ENCODE results near the gene ARHGEF37.
"Not testable (repeated sequence)": the region's sequence is repeated elsewhere in the genome, so short reads cannot be mapped to it uniquely, and the experiment has no call there.

ARHGEF37 gene

DNA sequence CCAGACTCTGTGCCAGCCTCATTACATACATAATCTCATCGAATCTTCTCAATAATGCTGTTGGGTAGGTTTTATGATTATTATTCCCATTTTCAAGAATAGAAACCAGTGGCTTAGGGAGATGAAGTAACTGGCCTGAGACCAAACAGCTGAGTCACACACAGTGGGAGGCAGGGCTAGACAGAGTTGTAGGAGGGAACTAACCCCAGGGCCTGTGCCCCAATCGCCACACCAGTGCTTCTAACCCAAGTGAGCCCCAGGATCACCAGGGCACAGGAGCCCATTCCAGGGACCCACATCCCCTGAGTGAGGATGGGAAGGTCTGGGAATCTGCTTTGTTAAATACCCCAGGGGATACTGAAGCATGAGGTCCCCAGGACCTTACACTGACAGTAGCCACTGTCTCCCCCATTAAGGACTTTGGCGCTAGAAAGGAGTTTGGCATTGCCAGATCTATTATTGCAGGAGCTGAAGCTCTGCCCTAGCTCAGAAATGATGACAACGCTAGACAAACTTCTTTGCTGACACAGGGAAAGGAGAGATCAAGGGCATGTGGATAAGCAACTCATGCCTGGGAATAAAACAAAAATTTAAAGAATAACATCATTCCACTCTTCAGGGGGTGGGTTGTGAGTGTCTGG is 85.0 kb downstream of the ARHGEF37 start:
- H3K9me3 ChIP-seq (ENCODE audit: control insufficient read depth, insufficient read depth, low read length) = peaks cover 4% of the 10 kb centered on the region; the same call in 1 of the 2 replicates
- H3K27ac ChIP-seq (ENCODE audit: low read depth, low read length) = no peak overlapping the region
- no peak overlapping the region for H3K4me3 ChIP-seq (ENCODE audit: low read depth, low read length)
- H3K36me3 ChIP-seq (ENCODE audit: control insufficient read depth, insufficient read depth, low read length) = no peaks in the 10 kb centered on the region
- no peak overlapping the region for H3K9ac ChIP-seq (ENCODE audit: low read depth, low read length)
- H3K4me1 ChIP-seq (ENCODE audit: control insufficient read depth, insufficient read depth, low read length) = no peaks in the 10 kb centered on the region
- no peaks in the 10 kb centered on the region for H3K27me3 ChIP-seq (ENCODE audit: control insufficient read depth, insufficient read depth, low read length)

DNA sequence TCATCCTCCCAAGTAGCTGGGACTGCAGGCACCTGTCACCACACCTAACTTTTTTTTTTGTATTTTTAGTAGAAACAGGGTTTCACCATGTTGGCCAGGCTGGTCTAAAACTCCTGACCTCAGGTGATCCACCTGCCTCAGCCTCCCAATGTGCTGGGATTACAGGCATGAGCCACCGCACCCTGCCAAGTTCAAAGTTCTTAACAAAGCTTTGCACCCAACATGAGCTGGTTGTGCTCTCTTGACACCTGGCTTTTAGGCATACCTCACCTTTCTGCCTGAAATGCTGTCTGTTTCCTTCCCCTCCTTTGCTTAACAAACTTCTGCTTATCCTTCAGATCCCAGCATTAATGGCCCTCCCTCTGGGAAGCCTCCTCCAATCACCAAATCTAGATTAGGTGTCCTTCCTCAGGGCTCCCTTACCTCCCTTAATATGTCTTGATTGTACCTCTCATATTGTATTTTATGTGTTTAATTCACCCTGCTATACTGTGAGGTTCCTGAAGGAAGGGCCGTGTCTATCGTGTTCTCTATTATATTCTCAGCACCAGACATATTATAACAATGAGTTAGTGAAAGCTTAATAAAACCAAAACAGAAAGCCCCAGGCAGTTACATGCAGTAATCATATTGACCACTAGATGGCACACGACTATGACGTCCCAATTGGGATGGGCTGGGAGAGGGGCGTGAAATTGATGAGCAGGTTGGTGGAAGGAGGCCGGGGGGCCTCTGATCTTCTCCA is 86.0 kb downstream of the ARHGEF37 start:
- H3K36me3 ChIP-seq (ENCODE audit: control insufficient read depth, insufficient read depth, low read length) = no peaks in the 10 kb centered on the region
- no peak overlapping the region for H3K27ac ChIP-seq (ENCODE audit: low read depth, low read length)
- no peak overlapping the region for H3K4me3 ChIP-seq (ENCODE audit: low read depth, low read length)
- no peaks in the 10 kb centered on the region for H3K27me3 ChIP-seq (ENCODE audit: control insufficient read depth, insufficient read depth, low read length)
- no peaks in the 10 kb centered on the region for H3K4me1 ChIP-seq (ENCODE audit: control insufficient read depth, insufficient read depth, low read length)
- no peak overlapping the region for H3K9ac ChIP-seq (ENCODE audit: low read depth, low read length)
- peaks cover 10% of the 10 kb centered on the region; the same call in 1 of the 2 replicates for H3K9me3 ChIP-seq (ENCODE audit: control insufficient read depth, insufficient read depth, low read length)

DNA sequence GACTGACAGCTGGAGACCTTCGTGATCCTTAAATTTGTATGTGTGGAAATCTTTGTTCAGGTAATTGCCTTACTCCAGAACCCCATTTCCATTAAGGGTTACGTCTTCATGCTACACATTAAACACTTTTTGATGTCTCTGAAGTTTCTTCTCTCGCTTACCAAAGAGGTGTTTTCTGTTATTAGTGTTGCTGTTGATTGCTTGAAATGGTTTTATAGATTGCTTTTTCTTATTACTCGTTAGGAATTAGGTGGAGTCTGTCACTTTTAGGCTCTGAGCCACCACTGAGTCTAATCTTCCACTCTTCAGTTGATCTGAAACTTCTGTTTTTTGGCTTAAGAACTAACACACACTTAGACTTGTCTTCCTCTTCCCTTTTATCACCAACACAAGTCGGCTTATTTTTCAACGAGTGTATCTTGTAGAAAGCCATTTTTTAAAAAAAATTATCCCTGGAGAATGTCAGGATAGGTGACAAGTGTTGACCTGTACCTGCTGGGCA is 86.6 kb downstream of the ARHGEF37 start:
- H3K9me3 ChIP-seq (ENCODE audit: control insufficient read depth, insufficient read depth, low read length) = peaks cover 10% of the 10 kb centered on the region; the same call in 1 of the 2 replicates
- H3K36me3 ChIP-seq (ENCODE audit: control insufficient read depth, insufficient read depth, low read length) = no peaks in the 10 kb centered on the region
- H3K9ac ChIP-seq (ENCODE audit: low read depth, low read length) = no peak overlapping the region
- H3K4me1 ChIP-seq (ENCODE audit: control insufficient read depth, insufficient read depth, low read length) = no peaks in the 10 kb centered on the region
- no peaks in the 10 kb centered on the region for H3K27me3 ChIP-seq (ENCODE audit: control insufficient read depth, insufficient read depth, low read length)
- H3K27ac ChIP-seq (ENCODE audit: low read depth, low read length) = no peak overlapping the region
- H3K4me3 ChIP-seq (ENCODE audit: low read depth, low read length) = no peak overlapping the region

DNA sequence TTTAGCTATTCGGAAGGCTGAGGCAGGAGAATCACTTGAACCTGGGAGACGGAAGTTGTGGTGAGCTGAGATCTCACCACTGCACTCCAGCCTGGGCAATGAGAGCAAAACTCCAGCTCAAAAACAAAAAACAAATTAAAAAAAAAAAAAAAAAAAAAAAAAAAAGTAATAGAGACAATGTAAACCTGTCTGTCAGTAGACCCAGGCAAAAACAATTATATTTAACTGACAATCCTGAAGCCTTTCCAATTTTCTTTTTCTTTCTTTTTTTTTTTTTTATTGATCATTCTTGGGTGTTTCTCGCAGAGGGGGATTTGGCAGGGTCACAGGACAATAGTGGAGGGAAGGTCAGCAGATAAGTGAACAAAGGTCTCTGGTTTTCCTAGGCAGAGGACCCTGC is 88.0 kb downstream of the ARHGEF37 start:
- H3K27me3 ChIP-seq (ENCODE audit: control insufficient read depth, insufficient read depth, low read length); H3K4me3 ChIP-seq (ENCODE audit: low read depth, low read length); H3K4me1 ChIP-seq (ENCODE audit: control insufficient read depth, insufficient read depth, low read length); H3K27ac ChIP-seq (ENCODE audit: low read depth, low read length); H3K9ac ChIP-seq (ENCODE audit: low read depth, low read length); H3K36me3 ChIP-seq (ENCODE audit: control insufficient read depth, insufficient read depth, low read length): not testable (repeated sequence)
- H3K9me3 ChIP-seq (ENCODE audit: control insufficient read depth, insufficient read depth, low read length) = peaks cover 10% of the 10 kb centered on the region; the same call in 1 of the 2 replicates

DNA sequence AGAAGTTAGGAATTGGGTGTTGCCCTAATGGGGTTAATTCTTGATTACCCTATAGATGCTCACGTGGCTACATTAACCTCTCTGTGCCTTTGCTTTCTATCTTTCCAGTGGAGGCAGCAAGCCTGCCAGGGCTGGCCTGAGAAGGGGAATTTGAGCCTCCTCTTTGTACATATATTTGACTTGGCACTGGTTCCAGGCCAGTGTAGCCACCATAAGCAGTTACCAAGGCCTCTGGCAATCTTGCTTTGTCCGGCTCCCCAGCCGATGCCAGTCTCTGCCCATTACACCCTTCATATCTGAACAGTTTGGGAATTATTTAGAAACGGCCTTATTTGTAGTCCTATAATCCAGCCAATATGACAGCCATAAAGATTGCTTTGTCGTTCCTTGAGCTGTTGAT is 90.2 kb downstream of the ARHGEF37 start:
- no peak overlapping the region for H3K9ac ChIP-seq (ENCODE audit: low read depth, low read length)

DNA sequence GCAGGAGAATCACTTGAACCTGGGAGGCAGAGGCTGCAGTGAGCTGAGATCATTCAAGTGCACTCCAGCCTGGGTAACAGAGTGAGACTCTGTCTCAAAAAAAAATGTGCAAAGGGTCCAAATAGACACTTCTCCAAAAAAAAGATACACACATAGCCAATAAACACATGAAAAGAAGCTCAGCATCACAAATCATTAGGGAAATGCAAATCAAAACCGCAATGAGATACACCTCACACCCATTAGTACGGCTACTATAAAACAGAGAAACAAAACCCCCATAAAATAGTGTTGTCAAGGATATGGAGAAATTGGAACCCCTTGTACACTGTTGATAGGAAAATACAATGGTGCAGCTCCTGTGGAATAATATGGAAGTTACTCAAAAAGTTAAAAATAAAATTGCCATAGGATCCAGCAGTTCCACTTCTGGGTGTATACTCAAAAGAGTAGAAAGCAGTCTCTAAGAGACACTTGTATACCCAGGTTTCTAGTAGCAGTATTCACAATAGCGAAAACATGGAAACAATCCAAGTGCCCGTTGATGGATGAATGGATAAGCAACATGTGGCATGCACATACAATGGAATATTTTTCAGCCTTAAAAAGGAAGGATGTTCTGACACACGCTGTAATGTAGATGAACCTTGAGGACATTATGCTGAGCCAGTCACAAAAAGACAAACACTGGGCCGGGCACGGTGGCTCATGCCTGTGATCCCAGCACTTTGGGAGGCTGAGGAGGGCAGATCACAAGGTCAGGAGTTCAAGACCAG is 91.6 kb downstream of the ARHGEF37 start:
- no peak overlapping the region for H3K4me3 ChIP-seq (ENCODE audit: low read depth, low read length)
- no peak overlapping the region for H3K27ac ChIP-seq (ENCODE audit: low read depth, low read length)
- H3K9me3 ChIP-seq (ENCODE audit: control insufficient read depth, insufficient read depth, low read length) = peaks cover 10% of the 10 kb centered on the region; the same call in 1 of the 2 replicates
- no peak overlapping the region for H3K9ac ChIP-seq (ENCODE audit: low read depth, low read length)
- H3K27me3 ChIP-seq (ENCODE audit: control insufficient read depth, insufficient read depth, low read length) = no peaks in the 10 kb centered on the region
- no peaks in the 10 kb centered on the region for H3K36me3 ChIP-seq (ENCODE audit: control insufficient read depth, insufficient read depth, low read length)
- no peaks in the 10 kb centered on the region for H3K4me1 ChIP-seq (ENCODE audit: control insufficient read depth, insufficient read depth, low read length)

More for the DNA sequence above, 90.2 kb downstream of the ARHGEF37 start:
- Histone ChIP-seq H3K4me1 (ENCODE audit: control insufficient read depth, insufficient read depth, low read length) (no peaks in the 10 kb centered on the region), H3K27ac (ENCODE audit: low read depth, low read length) (no peak overlapping the region), H3K4me3 (ENCODE audit: low read depth, low read length) (no peak overlapping the region), H3K27me3 (ENCODE audit: control insufficient read depth, insufficient read depth, low read length) (no peaks in the 10 kb centered on the region), H3K9me3 (ENCODE audit: control insufficient read depth, insufficient read depth, low read length) (peaks cover 10% of the 10 kb centered on the region; the same call in 1 of the 2 replicates), H3K36me3 (ENCODE audit: control insufficient read depth, insufficient read depth, low read length) (no peaks in the 10 kb centered on the region)

DNA sequence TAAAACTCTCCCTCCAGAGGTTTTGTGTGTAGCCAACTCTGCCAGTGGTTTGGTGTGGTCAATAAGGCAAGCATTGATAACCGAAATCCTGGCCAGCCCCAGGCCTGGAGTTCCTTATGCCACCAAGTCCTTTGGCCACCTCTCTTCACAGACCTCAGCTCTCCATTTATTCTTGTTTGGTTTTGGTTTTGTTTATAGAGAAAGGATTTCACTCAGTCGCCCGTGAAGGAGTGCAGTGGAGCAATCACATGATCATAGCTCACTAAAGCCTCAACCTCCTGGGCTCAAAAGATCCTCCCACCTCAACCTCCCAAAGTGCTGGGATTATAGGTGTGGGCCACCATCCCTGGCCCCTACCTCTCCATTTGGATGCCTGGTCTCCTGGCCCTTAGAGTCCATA is 93.4 kb downstream of the ARHGEF37 start:
- no peak overlapping the region for H3K4me3 ChIP-seq (ENCODE audit: low read depth, low read length)
- H3K4me1 ChIP-seq (ENCODE audit: control insufficient read depth, insufficient read depth, low read length) = no peaks in the 10 kb centered on the region

DNA sequence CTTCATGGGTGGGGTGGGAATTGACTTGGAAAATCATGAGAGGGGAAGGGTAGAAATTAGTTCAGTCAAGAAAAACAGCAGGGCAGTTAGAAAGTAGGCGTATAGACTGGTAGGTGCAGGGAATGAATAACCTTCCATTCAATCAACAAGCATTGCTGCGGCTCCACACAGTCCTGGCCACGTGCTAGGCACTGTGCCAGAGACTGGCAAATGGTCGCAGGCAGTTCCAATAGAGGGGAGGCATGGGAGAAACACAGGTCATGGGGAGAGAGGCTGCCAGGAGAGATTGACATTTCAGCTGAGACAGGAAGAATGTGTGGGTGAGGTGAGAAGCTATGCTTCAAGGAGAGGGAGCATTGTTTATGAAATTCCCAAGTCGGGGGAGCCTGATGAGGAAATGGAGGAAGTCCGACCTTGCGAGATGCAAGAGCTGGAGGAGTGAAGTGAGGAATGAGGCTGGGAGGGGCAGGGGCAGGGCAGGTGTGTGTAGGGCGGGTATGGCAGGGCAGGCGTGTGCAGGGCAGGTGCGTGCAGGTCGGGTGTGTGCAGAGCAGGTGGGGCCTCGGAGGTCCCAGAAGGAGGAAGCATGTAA is 94.4 kb downstream of the ARHGEF37 start:
- H3K4me3 ChIP-seq (ENCODE audit: low read depth, low read length) = no peak overlapping the region
- no peaks in the 10 kb centered on the region for H3K27me3 ChIP-seq (ENCODE audit: control insufficient read depth, insufficient read depth, low read length)
- no peaks in the 10 kb centered on the region for H3K4me1 ChIP-seq (ENCODE audit: control insufficient read depth, insufficient read depth, low read length)
- H3K9me3 ChIP-seq (ENCODE audit: control insufficient read depth, insufficient read depth, low read length) = peaks cover 7% of the 10 kb centered on the region; the same call in 1 of the 2 replicates
- no peak overlapping the region for H3K9ac ChIP-seq (ENCODE audit: low read depth, low read length)
- no peak overlapping the region for H3K27ac ChIP-seq (ENCODE audit: low read depth, low read length)
- no peaks in the 10 kb centered on the region for H3K36me3 ChIP-seq (ENCODE audit: control insufficient read depth, insufficient read depth, low read length)

More for the DNA sequence above, 93.4 kb downstream of the ARHGEF37 start:
- H3K9ac ChIP-seq (ENCODE audit: low read depth, low read length) = no peak overlapping the region
- no peaks in the 10 kb centered on the region for H3K36me3 ChIP-seq (ENCODE audit: control insufficient read depth, insufficient read depth, low read length)
- peaks cover 7% of the 10 kb centered on the region; the same call in 1 of the 2 replicates for H3K9me3 ChIP-seq (ENCODE audit: control insufficient read depth, insufficient read depth, low read length)
- no peaks in the 10 kb centered on the region for H3K27me3 ChIP-seq (ENCODE audit: control insufficient read depth, insufficient read depth, low read length)
- no peak overlapping the region for H3K27ac ChIP-seq (ENCODE audit: low read depth, low read length)

DNA sequence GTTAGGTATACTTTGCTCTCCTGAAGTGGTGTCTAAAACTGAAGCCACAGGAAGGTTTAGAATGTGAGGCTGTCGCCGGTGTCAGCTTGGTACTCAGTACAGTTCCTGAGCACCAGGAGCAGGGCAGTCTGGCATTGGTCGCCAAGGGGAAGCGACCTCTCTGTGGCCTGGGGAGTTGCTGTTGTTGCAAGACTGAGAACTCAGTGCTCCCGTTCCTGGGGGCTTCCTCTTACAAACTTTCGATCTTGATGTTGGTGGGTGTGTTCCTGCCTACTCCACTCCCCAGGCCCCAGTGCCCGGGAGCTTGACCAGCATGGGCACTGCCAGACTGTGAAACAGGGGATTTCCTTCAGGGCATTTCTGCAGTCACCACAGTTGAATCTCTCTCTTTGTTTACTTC is 96.4 kb downstream of the ARHGEF37 start:
- H3K9ac ChIP-seq (ENCODE audit: low read depth, low read length) = no peak overlapping the region
- no peaks in the 10 kb centered on the region for H3K27me3 ChIP-seq (ENCODE audit: control insufficient read depth, insufficient read depth, low read length)

DNA sequence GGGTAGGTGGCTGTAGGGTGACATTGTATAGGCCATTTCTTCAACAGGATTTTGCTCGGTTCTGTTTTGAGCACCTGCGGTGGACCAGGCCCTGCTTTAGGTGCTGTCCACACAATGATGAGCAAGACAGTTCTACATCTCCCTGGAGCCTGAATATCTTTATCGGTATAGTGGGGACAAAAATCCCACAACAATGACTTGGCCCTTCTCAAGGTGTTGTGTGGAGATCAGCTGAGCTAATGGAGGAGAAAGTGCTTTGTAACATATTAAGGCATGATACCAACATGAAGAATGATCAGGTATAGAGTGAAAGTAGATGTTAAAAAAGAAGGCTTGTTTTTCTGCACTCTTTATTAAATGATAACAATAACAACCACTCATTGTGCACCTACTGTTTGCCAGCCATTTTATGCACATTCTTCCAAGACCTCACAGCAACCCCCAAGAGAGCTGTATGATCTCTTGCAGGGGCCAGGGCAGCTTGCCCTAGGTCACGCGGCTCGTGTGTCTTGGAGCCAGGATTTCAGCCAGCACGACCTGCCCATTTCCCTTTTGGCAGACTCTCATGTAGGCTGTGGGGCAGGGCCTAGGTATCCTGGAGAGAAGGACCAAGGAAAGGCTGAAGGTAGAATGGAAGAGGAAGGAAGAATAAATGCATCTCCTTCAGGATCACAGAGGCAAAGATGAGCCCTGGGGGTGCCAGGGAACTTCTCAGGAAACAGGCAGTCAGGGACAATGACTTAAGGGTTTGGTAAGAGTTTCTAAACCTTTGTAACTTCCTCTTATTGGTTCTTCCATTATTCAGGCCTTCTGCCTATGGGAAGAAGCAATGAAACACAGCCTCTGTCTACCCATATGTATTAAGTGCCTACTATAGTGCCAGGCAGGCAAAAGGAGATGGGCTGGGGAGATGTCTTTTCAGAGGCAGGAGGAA is 98.8 kb downstream of the ARHGEF37 start:
- Histone ChIP-seq H3K4me3 (ENCODE audit: low read depth, low read length) (no peak overlapping the region), H3K4me1 (ENCODE audit: control insufficient read depth, insufficient read depth, low read length) (no peaks in the 10 kb centered on the region), H3K9ac (ENCODE audit: low read depth, low read length) (no peak overlapping the region), H3K36me3 (ENCODE audit: control insufficient read depth, insufficient read depth, low read length) (no peaks in the 10 kb centered on the region), H3K27ac (ENCODE audit: low read depth, low read length) (no peak overlapping the region), H3K9me3 (ENCODE audit: control insufficient read depth, insufficient read depth, low read length) (no peaks in the 10 kb centered on the region), H3K27me3 (ENCODE audit: control insufficient read depth, insufficient read depth, low read length) (no peaks in the 10 kb centered on the region)

More for the DNA sequence above, 96.4 kb downstream of the ARHGEF37 start:
- Histone ChIP-seq H3K4me3 (ENCODE audit: low read depth, low read length) (no peak overlapping the region), H3K36me3 (ENCODE audit: control insufficient read depth, insufficient read depth, low read length) (no peaks in the 10 kb centered on the region), H3K9me3 (ENCODE audit: control insufficient read depth, insufficient read depth, low read length) (no peaks in the 10 kb centered on the region), H3K27ac (ENCODE audit: low read depth, low read length) (no peak overlapping the region), H3K4me1 (ENCODE audit: control insufficient read depth, insufficient read depth, low read length) (no peaks in the 10 kb centered on the region)

All from HUES48 (cell line).